NCI-H345 treated with DMSO at 0.1 percent for 48 hours (cell line): ENCODE measurements around the gene AP1M2.
"Not testable (repeated sequence)": the region's sequence is repeated elsewhere in the genome, so short reads cannot be mapped to it uniquely, and the experiment has no call there.

Experiments
- DNase-seq: peaks from one replicate; lab custom pipeline; 2025; ENCODE audit not compliant: unreplicated experiment; lab: John Stamatoyannopoulos, UW

The AP1M2 gene

GRCh38 chr19:10543059-10543419 lies 44.1 kb downstream of the AP1M2 start:
- DNase-seq = no peak

GRCh38 chr19:10539016-10539415 lies 48.1 kb downstream of the AP1M2 start:
- not testable (repeated sequence) for DNase-seq

GRCh38 chr19:10538204-10538983 lies 48.7 kb downstream of the AP1M2 start:
- DNase-seq = no peak

GRCh38 chr19:10537668-10538067 lies 49.4 kb downstream of the AP1M2 start:
- no peak for DNase-seq

GRCh38 chr19:10535613-10536012 lies 51.5 kb downstream of the AP1M2 start:
- no peak for DNase-seq

GRCh38 chr19:10533646-10534386 lies 53.3 kb downstream of the AP1M2 start:
- DNase-seq = no peak

DNA sequence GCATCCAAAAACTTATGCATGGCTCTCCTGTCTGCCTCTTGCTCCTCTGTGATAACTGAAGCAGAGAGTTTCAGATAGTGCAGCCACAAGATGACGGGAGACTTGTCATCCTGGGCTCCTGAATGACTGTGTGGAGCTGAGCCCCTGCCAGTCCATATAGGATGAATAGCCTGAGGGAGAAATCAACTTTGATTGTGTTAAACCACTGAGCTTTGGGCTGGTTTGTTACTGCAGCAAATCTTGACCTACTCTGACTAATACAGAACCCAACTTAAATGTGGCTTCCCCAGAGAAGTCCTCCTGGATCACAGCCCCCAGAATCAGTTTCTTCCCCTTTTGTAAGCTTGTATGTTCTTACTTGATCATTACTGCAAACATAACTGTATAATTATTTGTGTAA lies 54.7 kb downstream of the AP1M2 start:
- no peak for DNase-seq

- not testable (repeated sequence) for DNase-seq
Observed at GRCh38 chr19:10526887-10527286, 60.2 kb downstream of the AP1M2 start.

DNA sequence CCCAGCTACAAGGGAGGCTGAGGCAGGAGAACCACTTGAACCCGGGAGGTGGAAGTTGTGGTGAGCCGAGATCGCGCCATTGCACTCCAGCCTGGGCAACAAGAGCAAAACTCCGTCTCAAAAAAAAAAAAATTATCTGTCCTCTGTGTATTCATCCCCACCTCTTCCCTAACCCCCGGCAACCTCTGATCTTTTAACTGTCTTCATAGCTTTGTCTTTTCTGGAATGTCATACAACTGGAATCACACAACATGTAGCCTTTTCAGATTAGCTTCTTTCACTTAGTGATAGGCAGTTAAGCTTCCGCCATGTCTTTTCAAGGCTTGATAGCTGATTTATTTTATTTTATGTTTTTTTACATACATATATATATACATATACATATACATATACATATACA lies 61.5 kb downstream of the AP1M2 start:
- no peak for DNase-seq

- DNase-seq = no peak
Observed at GRCh38 chr19:10523135-10523636, 63.9 kb downstream of the AP1M2 start.
